ENCODE measurements around the gene TBC1D30. TPM values are rescaled to one million over a fixed set of nuclear protein-coding genes. Genes with fewer than 3 reads are reported as not detected.

TBC1D30 gene
- total and polyA plus RNA-seq, 9 of the 15 experiments (the other 6 are each of a cell fraction or from before 2014, with no cell fraction given): 0.07 to 0.55 (median 0.20) TPM; not detected in 1

GRCh38 chr12:64826234-64826633, 1.8 kb downstream of the TBC1D30 start (continued):
- TF ChIP-seq GTF2B (IDR thresholded peaks at IDR 0.05; ENCODE audit: extremely low read depth, insufficient read length): no peak
- TF ChIP-seq HMG20B (CRISPR knock-in tag; IDR thresholded peaks at IDR 0.05): no peak
- TF ChIP-seq TRIM24 (IDR thresholded peaks at IDR 0.05): no peak
- no peak for TF ChIP-seq PATZ1 (CRISPR knock-in tag; IDR thresholded peaks at IDR 0.05; ENCODE audit: borderline replicate concordance)
- peak; percentile 67; the same call in 1 of the 2 replicates for TF ChIP-seq ZNF511 (CRISPR knock-in tag; IDR thresholded peaks at IDR 0.05)
- no peak for TF ChIP-seq HINFP (tag; conservative IDR thresholded peaks at IDR 0.05; ENCODE audit: low read depth)
- TF ChIP-seq RBM34 (IDR thresholded peaks at IDR 0.05; ENCODE audit: borderline replicate concordance, insufficient read depth, low read length): no peak
- TF ChIP-seq CREM (IDR thresholded peaks at IDR 0.05; ENCODE audit: low read depth): peak; percentile 57
- no peak for TF ChIP-seq CREB1 (IDR thresholded peaks at IDR 0.05)
- TF ChIP-seq CREB1 (CRISPR knock-in tag; IDR thresholded peaks at IDR 0.05): 0 out of 2 replicates have a peak, but pooled peaks have one; percentile 20
- TF ChIP-seq MIER1 (IDR thresholded peaks at IDR 0.05; ENCODE audit: low read depth): peak; percentile 96
- peak; percentile 96 for TF ChIP-seq EHMT2 (IDR thresholded peaks at IDR 0.05)
- TF ChIP-seq AFF1 (IDR thresholded peaks at IDR 0.05; ENCODE audit: low read depth in 1 of 2, partially characterized antibody in 2 of 2): peak in 1 of 2 experiments; percentile 58
- peak; percentile 59 to 76 for TF ChIP-seq MNT (conservative IDR thresholded peaks at IDR 0.05)
- no peak for TF ChIP-seq NCOA2 (IDR thresholded peaks at IDR 0.05; ENCODE audit: partially characterized antibody in 2 of 2)
- no peak for TF ChIP-seq FOXO4 (CRISPR knock-in tag; IDR thresholded peaks at IDR 0.05)
